IPS-15b (cell line): ENCODE results near the gene DHX38.

Source experiments
- H3K27me3 ChIP-seq: one replicate; pipeline ENCODE4 v1.6.1; 2013; ENCODE audit warnings: low read length; ENCODE audit not compliant: control insufficient read depth, insufficient read depth
- H3K36me3 ChIP-seq: one replicate; pipeline ENCODE4 v1.6.1; 2013; ENCODE audit warnings: low read length; ENCODE audit not compliant: control insufficient read depth, insufficient read depth
- H3K4me1 ChIP-seq: one replicate; pipeline ENCODE4 v1.6.1; 2013; ENCODE audit warnings: mild to moderate bottlenecking, low read length; ENCODE audit not compliant: control insufficient read depth, insufficient read depth
- H3K4me3 ChIP-seq: one replicate; pipeline ENCODE4 v1.5.1; 2013; ENCODE audit warnings: low read depth, low read length
- H3K9ac ChIP-seq: one replicate; pipeline ENCODE4 v1.6.1; 2013; ENCODE audit warnings: low read depth, mild to moderate bottlenecking, low read length
- H3K9me3 ChIP-seq: one replicate; pipeline ENCODE4 v1.6.1; 2013; ENCODE audit warnings: mild to moderate bottlenecking, low read length; ENCODE audit not compliant: control insufficient read depth, insufficient read depth

DHX38 gene

GRCh38 chr16:72149676-72150464 is 56.2 kb downstream of the DHX38 start:
- no peaks in the 10 kb centered on the region for H3K27me3 ChIP-seq
- H3K9ac ChIP-seq: no peak overlapping the region
- H3K4me1 ChIP-seq: no peaks in the 10 kb centered on the region
- H3K9me3 ChIP-seq: no peaks in the 10 kb centered on the region
- no peak overlapping the region for H3K4me3 ChIP-seq
- no peaks in the 10 kb centered on the region for H3K36me3 ChIP-seq

- Histone ChIP-seq H3K4me1 (peaks cover 11% of the 10 kb centered on the region), H3K9ac (no peak overlapping the region), H3K36me3 (no peaks in the 10 kb centered on the region), H3K9me3 (no peaks in the 10 kb centered on the region), H3K4me3 (no peak overlapping the region), H3K27me3 (no peaks in the 10 kb centered on the region)
Measured at GRCh38 chr16:72159386-72159785, 65.7 kb downstream of the DHX38 start.

- peaks cover 11% of the 10 kb centered on the region for H3K4me1 ChIP-seq
- no peak overlapping the region for H3K4me3 ChIP-seq
- H3K9ac ChIP-seq: no peak overlapping the region
- H3K9me3 ChIP-seq: no peaks in the 10 kb centered on the region
- no peaks in the 10 kb centered on the region for H3K27me3 ChIP-seq
- no peaks in the 10 kb centered on the region for H3K36me3 ChIP-seq
Measured at GRCh38 chr16:72159801-72160200, 66.2 kb downstream of the DHX38 start.

GRCh38 chr16:72162105-72162692 is 68.6 kb downstream of the DHX38 start:
- no peaks in the 10 kb centered on the region for H3K9me3 ChIP-seq
- no peak overlapping the region for H3K4me3 ChIP-seq
- H3K27me3 ChIP-seq: no peaks in the 10 kb centered on the region
- peaks cover 11% of the 10 kb centered on the region for H3K4me1 ChIP-seq
- H3K9ac ChIP-seq: no peak overlapping the region
- no peaks in the 10 kb centered on the region for H3K36me3 ChIP-seq
